GM23338 (cell line): ENCODE data around the gene BRAF. TPM values are rescaled to one million over a fixed set of nuclear protein-coding genes. Genes with fewer than 3 reads are reported as not detected.

ENCODE experiments used
- ATAC-seq: fragments of 200-7000 bp; cut with Tn5 transposase; 3 replicates; pipeline ENCODE4 v1.9.1; 2020
- DNase-seq: peaks from one replicate; pipeline ENCODE4 v3.0.0-alpha.2; 2015; ENCODE audit warnings: low spot score
- H2AFZ ChIP-seq: fragments of 200-600 bp; sonication (generic); 2 replicates; pipeline ENCODE4 v1.8.0; 2016; ENCODE audit warnings: antibody characterized with exemption, mild to moderate bottlenecking, moderate library complexity
- H3F3A ChIP-seq: fragments of 200-600 bp; sonication (generic); replicated peaks from 2 replicates; pipeline ENCODE4 v1.8.0; 2017; ENCODE audit warnings: antibody characterized with exemption, mixed run types, low read depth
- H3K27ac ChIP-seq: fragments of 200-600 bp; sonication (generic); 2 replicates; pipeline ENCODE4 v1.6.1; 2016; ENCODE audit warnings: low read depth
- H3K27me3 ChIP-seq: fragments of 200-600 bp; sonication (generic); 2 replicates; pipeline ENCODE4 v1.8.0; 2016; ENCODE audit warnings: mild to moderate bottlenecking, mixed run types, moderate library complexity; ENCODE audit not compliant: insufficient read depth
- H3K36me3 ChIP-seq: fragments of 200-600 bp; sonication (generic); 2 replicates; pipeline ENCODE4 v1.8.0; 2016; ENCODE audit warnings: mild to moderate bottlenecking; ENCODE audit not compliant: insufficient read depth
- H3K4me1 ChIP-seq: fragments of 200-600 bp; sonication (generic); 2 replicates; pipeline ENCODE4 v1.8.0; 2016; ENCODE audit warnings: mild to moderate bottlenecking, moderate library complexity; ENCODE audit not compliant: insufficient read depth
- H3K4me2 ChIP-seq: fragments of 200-600 bp; sonication (generic); 2 replicates; pipeline ENCODE4 v1.7.1; 2017; ENCODE audit warnings: mixed run types
- H3K4me3 ChIP-seq: fragments of 200-600 bp; sonication (generic); 2 replicates; pipeline ENCODE4 v1.6.1; 2016; ENCODE audit warnings: mixed run types
- H3K79me2 ChIP-seq: fragments of 200-600 bp; sonication (generic); replicated peaks from 2 replicates; pipeline ENCODE4 v1.8.0; 2017; ENCODE audit warnings: mild to moderate bottlenecking; ENCODE audit not compliant: insufficient read depth
- H3K9me2 ChIP-seq: fragments of 200-600 bp; sonication (generic); 2 replicates; pipeline ENCODE4 v1.8.0; 2017; ENCODE audit not compliant: insufficient read depth
- H4K20me1 ChIP-seq: fragments of 200-600 bp; sonication (generic); replicated peaks from 2 replicates; pipeline ENCODE4 v1.8.0; 2017; ENCODE audit warnings: mild to moderate bottlenecking; ENCODE audit not compliant: insufficient read depth
- H3K27ac Mint-ChIP-seq: 2 replicates; pipeline ENCODE4 v1.8.0; 2020; ENCODE audit warnings: inconsistent platforms, mild to moderate bottlenecking, moderate library complexity, mixed read lengths
- H3K27me3 Mint-ChIP-seq: 3 replicates; pipeline ENCODE4 v1.8.0; 2022; ENCODE audit warnings: low read depth, mild to moderate bottlenecking, moderate library complexity, mixed read lengths, inconsistent platforms; ENCODE audit not compliant: insufficient read depth, poor library complexity
- H3K36me3 Mint-ChIP-seq: 3 replicates; pipeline ENCODE4 v1.8.0; 2021; ENCODE audit warnings: low read depth, mild to moderate bottlenecking, inconsistent platforms, moderate library complexity, mixed read lengths
- H3K4me1 Mint-ChIP-seq: 3 replicates; pipeline ENCODE4 v1.8.0; 2020; ENCODE audit warnings: mild to moderate bottlenecking, inconsistent platforms, mixed read lengths
- H3K4me3 Mint-ChIP-seq: 3 replicates; pipeline ENCODE4 v1.8.0; 2021; ENCODE audit warnings: moderate library complexity, mild to moderate bottlenecking, inconsistent platforms, mixed read lengths
- H3K9me3 Mint-ChIP-seq: 3 replicates; pipeline ENCODE4 v1.8.0; 2020; ENCODE audit warnings: moderate library complexity, mild to moderate bottlenecking, inconsistent platforms, mixed read lengths
- CTCF ChIP-seq, 2 experiments: fragments of 200-600 bp in 1 of 2; sonication (generic) in 1 of 2; conservative IDR thresholded peaks; 2 replicates each; pipeline versions ENCODE4 v1.5.1 to v1.6.1; 2016 to 2017; ENCODE audit warnings: antibody characterized with exemption in 2 of 2, low read depth in 2 of 2, mild to moderate bottlenecking in 2 of 2, moderate library complexity in 1 of 2
- EZH2 ChIP-seq: fragments of 200-600 bp; sonication (generic); IDR thresholded peaks from one replicate; pipeline ENCODE4 v1.8.0; 2017; ENCODE audit warnings: antibody characterized with exemption, mild to moderate bottlenecking, low read depth; ENCODE audit not compliant: unreplicated experiment
- POLR2AphosphoS5 ChIP-seq: IDR thresholded peaks from 2 replicates; pipeline ENCODE4 v1.6.1; 2016; ENCODE audit warnings: antibody characterized with exemption, low read depth
- STAT1 ChIP-seq: IDR thresholded peaks from one replicate; pipeline ENCODE4 v1.6.1; 2016; ENCODE audit warnings: antibody characterized with exemption; ENCODE audit not compliant: unreplicated experiment
- ZNF114 ChIP-seq: fragments of 250-450 bp; sonication (Bioruptor Pico); IDR thresholded peaks from 2 replicates; pipeline ENCODE4 v1.5.0; 2020; ENCODE audit warnings: mild to moderate bottlenecking, moderate library complexity
- ZNF462 ChIP-seq: fragments of 250-450 bp; sonication (Bioruptor Pico); IDR thresholded peaks from 2 replicates; pipeline ENCODE4 v1.5.0; 2020; ENCODE audit warnings: mild to moderate bottlenecking, moderate library complexity
- polyA plus RNA-seq: library from polyadenylated mRNA; unstranded; fragments of >200 nt; fragmentation: Nextera tagmentation; extraction: Ambion mirVana; gene quantifications from 2 replicates; pipeline ENCODE4 v1.2.1, GENCODE V29; 2016
- total RNA-seq: library from RNA; depleted of rRNA; stranded (reverse); fragments of >200 nt; shearing (Covaris generic); gene quantifications from 2 replicates; pipeline ENCODE4 v1.2.3, GENCODE V29; 2014

BRAF gene
- total and polyA plus RNA-seq, 2 experiments from 2014 or later = 14.6 to 36.8 TPM

GRCh38 chr7:140684066-140684950 lies 240.4 kb downstream of the BRAF start (continued):
- TF ChIP-seq ZNF462 (no peak), EZH2 (no peak), CTCF (conservative IDR thresholded peaks at IDR 0.05; ENCODE audit: low read depth in 2 of 2) (no peak)

- Histone ChIP-seq H3K79me2 (no peaks in the 10 kb centered on the region), H3K4me2 (no peak overlapping the region), H3K9me2 (no peaks in the 10 kb centered on the region), H3K4me1 (no peaks in the 10 kb centered on the region), H3K4me3 (no peak overlapping the region), H4K20me1 (no peaks in the 10 kb centered on the region), H3K27me3 (no peaks in the 10 kb centered on the region), H3K36me3 (no peaks in the 10 kb centered on the region; the same call in 1 of the 2 replicates), H3F3A (no peaks in the 10 kb centered on the region), H3K27ac (no peak overlapping the region), H2AFZ (no peak overlapping the region)
- Mint-ChIP-seq H3K4me3 (no peak overlapping the region), H3K27ac (no peak overlapping the region), H3K36me3 (peaks cover 5% of the 10 kb centered on the region; the same call in 1 of the 3 replicates), H3K4me1 (no peaks in the 10 kb centered on the region; the same call in 2 of the 3 replicates), H3K27me3 (peaks cover 4% of the 10 kb centered on the region), H3K9me3 (no peaks in the 10 kb centered on the region; the same call in 2 of the 3 replicates)
- ATAC-seq = no peak
- no peak for DNase-seq
- no peak for TF ChIP-seq STAT1
- TF ChIP-seq ZNF114 = no peak
- TF ChIP-seq POLR2AphosphoS5 = no peak
- no peak for TF ChIP-seq ZNF462
Measured at GRCh38 chr7:140683657-140684056, 241.1 kb downstream of the BRAF start.
